ENCODE results near the gene MEIS3. TPM values are rescaled to one million over a fixed set of nuclear protein-coding genes. Genes with fewer than 3 reads are reported as not detected.
"Not testable (repeated sequence)": the region's sequence is repeated elsewhere in the genome, so short reads cannot be mapped to it uniquely, and the experiment has no call there.

MEIS3 gene
- total RNA-seq, 1 experiment from 2014 or later: 35.8 TPM

GRCh38 chr19:47389150-47389556 lies 30.2 kb downstream of the MEIS3 start:
- no peak overlapping the region for H3K9ac ChIP-seq (ENCODE audit: low read length)
- H4K20me1 ChIP-seq (ENCODE audit: insufficient read depth): no peaks in the 10 kb centered on the region
- no TSS peak for BruUV-seq (replicated peaks)
- ChIA-PET POLR2A (no interaction called here), CTCF (no interaction called here), RAD21 (ENCODE audit: low non-redundant PET in 1 of 2, low total read pairs in 2 of 2, uncharacterized antibody in 2 of 2, unreplicated experiment in 2 of 2) (no interaction called here)
- H3K9me2 ChIP-seq (ENCODE audit: insufficient read depth): no peaks in the 10 kb centered on the region
- no peaks in the 10 kb centered on the region for H3K36me3 ChIP-seq (ENCODE audit: control insufficient read depth in 1 of 2, insufficient read depth in 2 of 2, low read length in 2 of 2)
- H3K9me3 ChIP-seq (ENCODE audit: control insufficient read depth in 1 of 2, insufficient read depth in 1 of 2, low read depth in 1 of 2, low read length in 2 of 2): no peaks in the 10 kb centered on the region
- no peaks in the 10 kb centered on the region for H3K79me2 ChIP-seq (ENCODE audit: insufficient read depth, low read length)
- TF ChIP-seq RAD21 (IDR thresholded peaks at IDR 0.05; ENCODE audit: low read depth) (no peak), CBX3 (IDR thresholded peaks at IDR 0.05; ENCODE audit: low read depth) (no peak), YY1 (IDR thresholded peaks at IDR 0.05; ENCODE audit: extremely low read depth, insufficient replicate concordance, low read depth, low read length) (no peak), SRF (IDR thresholded peaks at IDR 0.05; ENCODE audit: low read depth) (no peak), SP1 (IDR thresholded peaks at IDR 0.05; ENCODE audit: low read depth) (no peak), ZNF274 (IDR thresholded peaks at IDR 0.05; ENCODE audit: low read depth, low read length) (no peak), SIN3A (IDR thresholded peaks at IDR 0.05; ENCODE audit: low read depth) (no peak), ELF1 (IDR thresholded peaks at IDR 0.05; ENCODE audit: borderline replicate concordance, low read depth) (no peak), FOSL1 (IDR thresholded peaks at IDR 0.05; ENCODE audit: low read depth) (no peak), POLR2AphosphoS5 (IDR thresholded peaks at IDR 0.05; ENCODE audit: low read depth, low read length) (no peak), ZBTB33 (IDR thresholded peaks at IDR 0.05; ENCODE audit: extremely low read depth, insufficient replicate concordance, low read length) (no peak), CTCF (IDR thresholded peaks at IDR 0.05 in 2 of 3, conservative IDR thresholded peaks at IDR 0.05 in 1 of 3; ENCODE audit: borderline replicate concordance in 1 of 3, insufficient read depth in 1 of 3, low read depth in 2 of 3, low read length in 2 of 3) (no peak), CEBPB (IDR thresholded peaks at IDR 0.05; ENCODE audit: low read depth) (no peak), EGR1 (IDR thresholded peaks at IDR 0.05; ENCODE audit: low read depth) (no peak)
- H3K27ac ChIP-seq (ENCODE audit: low read depth, low read length): no peak overlapping the region
- no peak overlapping the region for H2AFZ ChIP-seq (ENCODE audit: low read depth, low read length, poor library complexity, severe bottlenecking)
- intact Hi-C loops (cut with micrococcal nuclease): no loop called here
- H3K4me3 ChIP-seq (replicated peaks in 1 of 2; ENCODE audit: low read depth in 1 of 2, low read length in 2 of 2): no peak overlapping the region
- no peaks in the 10 kb centered on the region for H3K27me3 ChIP-seq (ENCODE audit: insufficient read depth, low read length)
- ATAC-seq (no peak), DNase-seq (ENCODE audit: low read depth, low spot score) (no peak)
- no peak overlapping the region for H3K4me2 ChIP-seq (ENCODE audit: low read length)
- H3K4me1 ChIP-seq (ENCODE audit: control insufficient read depth in 1 of 2, insufficient read depth in 2 of 2, low read length in 2 of 2): peaks cover 0 to 2% of the 10 kb centered on the region in 2 experiments; a peak in 1 of 4 replicates

DNA sequence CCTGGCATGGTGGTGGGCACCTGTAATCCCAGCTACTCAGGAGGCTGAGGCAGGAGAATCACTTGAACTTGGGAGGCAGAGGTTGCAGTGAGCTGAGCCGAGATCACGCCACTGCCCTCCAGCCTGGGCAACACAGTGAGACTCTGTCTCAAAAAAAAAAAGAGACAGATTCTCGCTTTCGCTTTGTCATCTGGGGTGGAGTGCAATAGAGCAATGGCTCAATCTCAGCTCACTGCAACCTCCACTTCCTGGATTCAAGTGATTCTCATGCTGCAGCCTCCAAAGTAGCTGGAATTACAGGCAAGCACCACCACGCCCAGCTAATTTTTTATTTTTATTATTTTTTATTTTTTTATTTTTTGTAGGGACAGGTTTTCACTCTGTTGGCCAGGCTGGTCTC lies 30.6 kb downstream of the MEIS3 start:
- H3K9ac ChIP-seq (ENCODE audit: low read length); H3K79me2 ChIP-seq (ENCODE audit: insufficient read depth, low read length); CTCF ChIA-PET; H3K36me3 ChIP-seq (ENCODE audit: control insufficient read depth in 1 of 2, insufficient read depth in 2 of 2, low read length in 2 of 2); ATAC-seq; H3K9me3 ChIP-seq (ENCODE audit: control insufficient read depth in 1 of 2, insufficient read depth in 1 of 2, low read depth in 1 of 2, low read length in 2 of 2); BruUV-seq (replicated peaks); H3K27ac ChIP-seq (ENCODE audit: low read depth, low read length); POLR2A ChIA-PET; intact Hi-C loops (cut with micrococcal nuclease); H3K4me3 ChIP-seq (replicated peaks in 1 of 2; ENCODE audit: low read depth in 1 of 2, low read length in 2 of 2); H2AFZ ChIP-seq (ENCODE audit: low read depth, low read length, poor library complexity, severe bottlenecking); DNase-seq (ENCODE audit: low read depth, low spot score); H3K9me2 ChIP-seq (ENCODE audit: insufficient read depth); H3K4me1 ChIP-seq (ENCODE audit: control insufficient read depth in 1 of 2, insufficient read depth in 2 of 2, low read length in 2 of 2); H4K20me1 ChIP-seq (ENCODE audit: insufficient read depth); H3K4me2 ChIP-seq (ENCODE audit: low read length); H3K27me3 ChIP-seq (ENCODE audit: insufficient read depth, low read length): not testable (repeated sequence)
- RAD21 ChIA-PET (ENCODE audit: low non-redundant PET in 1 of 2, low total read pairs in 2 of 2, uncharacterized antibody in 2 of 2, unreplicated experiment in 2 of 2): interaction anchor here in 1 of 2 experiments (0.7 kb wide), 1 partner anchor 54 kb away, joined by 3 read pairs; no protein-coding TSS in a partner anchor
